Activated T-cell treated with anti-CD3 and anti-CD28 coated beads for 24 hours (primary cell): ENCODE data around the gene KCNJ16.

Experiments used
- DNase-seq: peaks from one replicate; pipeline ENCODE4 v3.0.0-alpha.2; 2020; ENCODE audit warnings: low read depth

Gene KCNJ16

DNA sequence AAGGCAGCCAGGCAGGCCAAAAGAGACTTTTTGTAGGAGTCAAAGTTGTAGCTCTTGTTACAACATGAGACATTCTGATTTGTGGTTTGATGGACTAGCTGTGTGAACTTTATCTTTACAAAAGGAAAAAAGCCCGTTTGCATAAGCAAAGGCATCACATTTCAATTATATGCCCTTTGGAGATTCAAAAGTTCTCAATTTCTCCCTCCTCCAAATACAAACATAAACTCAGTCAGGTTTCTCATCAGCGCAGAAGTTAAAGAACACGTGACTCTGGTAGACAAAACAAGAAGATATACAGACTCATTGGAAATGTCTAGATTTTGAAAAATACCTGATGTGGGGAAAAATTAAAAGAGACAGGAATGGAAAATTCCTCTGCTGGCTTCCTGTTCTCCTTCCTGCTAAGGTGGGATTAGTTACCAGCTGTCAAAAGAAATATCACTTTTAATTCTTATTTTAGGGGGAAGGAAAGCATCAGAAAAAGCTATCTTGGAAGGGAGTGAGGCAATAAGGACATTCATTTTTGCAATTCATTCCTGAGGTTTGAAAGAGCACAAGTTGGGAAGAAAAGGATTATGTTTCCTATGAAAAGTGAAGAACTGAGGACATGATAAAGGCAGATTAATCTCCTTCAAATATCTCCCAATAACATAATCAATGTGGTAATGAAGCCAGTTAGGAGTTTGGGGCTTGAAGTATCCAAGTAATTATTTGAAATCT, 4.6 kb upstream of the KCNJ16 start:
- no peak for DNase-seq

DNA sequence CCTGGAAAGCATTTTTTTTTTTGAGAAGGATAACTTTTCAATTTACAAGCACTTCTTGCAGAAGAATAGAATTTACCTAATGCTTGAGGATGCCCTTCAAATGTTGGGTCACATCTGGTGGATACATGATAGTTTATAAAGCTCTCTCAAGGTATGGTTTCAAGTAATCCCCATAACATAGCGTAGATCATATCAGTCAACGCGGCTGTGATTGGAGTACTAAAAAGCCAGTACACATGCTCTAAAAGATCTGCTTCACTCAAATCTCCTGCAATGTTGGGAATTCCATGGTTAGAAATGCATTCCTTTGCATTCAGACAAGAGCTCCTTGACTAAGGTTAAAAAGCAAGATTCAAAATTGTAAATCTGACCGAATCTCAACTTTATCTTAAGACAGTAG, 3.9 kb upstream of the KCNJ16 start:
- no peak for DNase-seq

DNA sequence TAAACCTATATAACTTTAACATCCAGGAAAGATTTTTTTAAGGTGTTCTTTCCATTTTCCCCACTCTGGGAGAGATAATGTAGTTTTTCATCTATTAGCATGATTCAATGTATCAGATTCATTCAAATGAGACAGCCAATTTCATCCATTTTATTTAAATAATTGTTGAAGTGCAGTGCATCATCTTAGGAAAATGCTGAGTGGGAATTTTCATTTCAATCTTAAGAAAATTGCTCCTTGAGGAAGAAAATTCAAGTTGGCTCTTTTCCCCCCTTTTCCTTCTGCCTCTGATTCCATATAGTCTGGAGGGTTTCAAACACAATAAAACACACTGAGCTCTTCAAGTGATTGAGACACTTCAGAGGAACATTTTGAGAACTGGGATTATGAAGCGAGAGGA, 3.4 kb upstream of the KCNJ16 start:
- DNase-seq: no peak

DNA sequence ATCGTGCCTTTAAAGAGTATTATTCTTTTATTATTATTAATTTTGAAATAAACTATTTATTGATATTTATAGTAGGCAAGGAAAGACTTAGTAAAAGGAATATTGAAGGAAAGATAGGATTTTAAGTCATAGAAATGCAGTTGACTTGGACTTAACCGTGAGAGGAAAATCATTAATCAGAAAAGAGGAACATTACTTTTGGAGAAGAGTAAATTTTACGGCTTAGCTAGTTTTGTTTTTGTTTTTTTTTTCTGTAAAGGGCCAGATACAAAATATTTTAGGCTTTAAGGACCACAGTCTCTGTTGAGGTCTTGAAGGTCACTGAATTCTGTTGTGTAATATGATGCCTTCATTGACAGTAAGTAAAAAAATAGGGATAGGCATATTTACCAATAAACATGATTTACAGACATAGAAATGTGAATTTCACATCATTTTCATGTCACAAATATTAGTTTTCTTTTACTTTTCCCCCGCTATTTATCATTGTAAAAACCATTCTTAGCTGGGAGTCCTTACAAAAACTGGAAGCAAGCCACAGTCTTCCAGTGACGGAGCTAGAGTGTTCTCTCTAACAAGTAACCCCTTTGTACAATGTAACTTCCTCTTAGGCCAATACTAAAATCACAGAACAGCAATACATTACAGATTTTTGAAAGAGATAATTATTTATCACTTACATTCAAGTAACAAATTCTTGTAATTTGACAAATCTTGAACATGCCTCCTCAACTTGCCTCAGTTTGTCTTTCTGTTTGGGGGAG, 2.3 kb upstream of the KCNJ16 start:
- no peak for DNase-seq

DNA sequence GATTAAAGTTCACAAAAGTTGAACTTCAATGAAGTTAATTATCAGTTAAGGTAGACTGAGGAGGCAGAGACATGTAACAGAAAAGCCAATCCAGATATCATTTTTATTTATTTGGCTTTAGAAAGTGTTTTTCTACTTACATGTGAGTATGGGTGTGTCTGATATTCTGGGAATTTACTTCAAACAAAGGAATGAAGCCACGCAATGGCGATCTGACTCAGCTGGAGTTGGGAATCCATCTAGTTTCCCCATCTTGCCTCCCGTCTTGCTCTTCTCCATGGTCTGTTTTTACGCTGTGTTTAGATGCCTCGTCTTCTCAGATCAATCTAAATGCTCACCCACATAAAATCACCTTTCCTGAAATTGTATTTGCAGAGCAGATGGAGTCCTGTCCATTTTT, 1.7 kb upstream of the KCNJ16 start:
- DNase-seq: no peak

DNA sequence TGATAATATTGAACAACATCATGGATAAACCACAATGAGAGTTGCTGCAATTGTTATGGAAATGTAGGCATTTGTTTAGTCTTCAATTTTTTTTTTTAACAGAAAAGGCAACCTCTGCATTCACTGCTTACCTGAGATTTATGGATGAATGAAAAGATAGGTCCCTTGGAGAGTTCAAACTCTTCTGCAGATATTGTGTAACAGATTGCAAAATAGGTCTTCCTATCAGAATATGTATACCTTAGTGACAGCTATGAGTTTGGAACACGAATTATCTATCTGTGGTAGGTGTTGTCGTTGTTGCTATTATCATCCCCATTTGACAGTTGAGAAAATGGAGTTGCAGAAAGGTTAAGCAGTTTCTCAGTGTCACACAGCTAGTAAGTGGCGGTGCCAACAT, 1.2 kb upstream of the KCNJ16 start:
- DNase-seq: no peak

DNA sequence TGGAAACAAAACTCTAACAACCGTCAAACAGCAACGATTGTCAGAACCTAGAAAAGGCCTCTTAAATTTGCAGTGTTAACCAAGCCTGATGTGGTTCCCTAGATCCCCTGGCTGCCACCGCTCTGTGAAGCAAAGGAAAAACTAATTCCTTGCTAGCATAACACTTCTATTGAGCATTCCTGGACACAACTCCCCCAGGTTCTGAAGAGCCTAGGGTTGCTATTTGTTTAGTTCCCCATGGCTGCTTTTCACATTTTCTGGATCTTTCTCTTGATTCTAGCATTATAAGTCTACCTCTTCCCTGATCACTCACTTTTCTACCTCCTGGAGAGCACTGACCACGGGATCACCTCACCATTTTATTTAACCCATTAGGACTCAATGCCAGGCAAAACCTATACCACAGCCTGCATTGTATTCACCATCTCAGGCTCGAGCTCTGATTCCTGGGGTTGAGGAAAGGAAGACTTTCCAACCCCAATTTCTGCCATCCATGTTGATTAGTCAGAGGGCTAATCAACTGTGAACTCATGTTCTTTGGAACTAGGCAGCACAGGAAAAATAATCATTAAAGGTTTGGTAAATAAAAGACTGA, 692 bp upstream of the KCNJ16 start:
- no peak for DNase-seq

DNA sequence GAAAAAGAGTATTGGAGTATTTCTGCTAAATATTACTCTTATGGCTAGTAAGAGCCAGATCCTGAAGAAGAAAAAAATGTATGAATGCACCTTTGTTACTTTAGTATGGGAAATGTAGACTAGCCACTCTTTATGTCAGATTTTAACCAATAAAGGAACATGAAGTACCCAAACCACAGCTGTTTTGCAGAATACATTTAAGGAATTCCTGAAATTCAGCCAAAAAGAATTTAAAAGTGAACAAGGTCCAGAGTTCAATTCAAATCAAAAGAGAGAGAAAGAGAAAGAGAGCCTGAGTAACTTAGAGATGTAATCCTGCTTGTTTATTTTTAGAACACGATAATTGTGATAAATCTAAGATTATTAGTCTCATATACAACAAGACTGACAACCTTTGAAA, 1.2 kb downstream of the KCNJ16 start:
- DNase-seq: no peak

DNA sequence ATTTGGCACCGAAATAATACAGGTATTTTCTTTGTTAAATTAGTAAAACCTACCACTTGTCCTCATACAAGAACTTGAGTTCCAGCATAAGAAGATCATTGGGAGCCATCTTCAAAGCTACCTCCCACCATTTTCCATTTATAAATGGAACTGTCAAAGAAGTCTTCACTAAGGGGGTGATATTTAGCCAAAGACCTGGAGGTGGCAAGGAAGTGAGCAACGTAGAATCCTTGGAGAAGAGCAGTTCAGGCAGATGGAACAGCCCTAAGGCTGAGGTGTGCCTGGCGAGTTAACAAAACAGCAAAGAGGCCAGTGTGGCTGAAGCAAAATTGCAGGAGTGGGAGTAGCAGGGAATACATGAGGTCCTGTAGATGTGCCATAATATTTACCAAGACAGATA, 1.8 kb downstream of the KCNJ16 start:
- no peak for DNase-seq

DNA sequence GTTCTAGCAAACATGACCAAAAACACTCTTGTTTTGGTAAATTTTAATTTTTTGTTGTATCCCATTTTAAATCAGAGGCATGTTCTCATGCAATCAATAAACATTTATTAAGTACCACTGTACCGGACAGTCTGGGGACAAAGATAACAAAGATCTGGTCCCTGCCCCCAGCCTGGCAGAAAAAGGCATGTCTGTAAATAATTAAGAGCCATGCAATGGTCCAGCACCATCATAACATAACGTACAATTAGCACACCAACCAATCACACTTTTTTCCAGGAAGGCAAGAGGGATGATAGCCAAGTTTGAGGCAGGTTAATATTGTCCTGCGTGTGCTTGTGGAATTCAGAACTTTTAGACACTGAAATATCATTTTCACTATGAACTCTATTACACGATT, 3.5 kb downstream of the KCNJ16 start:
- DNase-seq: no peak

DNA sequence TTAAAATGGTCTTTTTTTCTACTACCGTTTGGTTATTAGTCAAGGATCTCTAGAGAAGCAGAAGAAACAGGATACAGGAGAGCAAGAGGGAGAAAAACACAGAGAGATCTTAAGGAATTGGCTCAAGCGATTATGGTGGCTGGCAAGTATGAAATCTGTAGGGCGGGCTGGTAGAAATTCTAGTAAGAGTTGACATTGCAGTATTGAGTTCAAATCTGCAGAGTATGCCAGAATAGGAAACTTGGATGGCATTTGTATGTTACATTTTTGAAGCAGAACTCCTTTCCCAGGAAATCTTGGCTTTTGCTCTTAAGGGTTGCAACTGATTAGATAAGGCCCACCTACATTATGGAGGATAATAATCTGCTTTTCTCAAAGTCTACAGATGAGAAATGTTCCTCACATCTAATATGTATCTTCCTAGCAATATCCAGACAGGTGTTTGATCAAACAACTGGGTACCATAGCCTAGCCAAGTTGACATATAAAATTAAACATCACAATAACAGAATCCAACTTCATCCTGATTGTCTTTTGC, 4.0 kb downstream of the KCNJ16 start:
- no peak for DNase-seq

DNA sequence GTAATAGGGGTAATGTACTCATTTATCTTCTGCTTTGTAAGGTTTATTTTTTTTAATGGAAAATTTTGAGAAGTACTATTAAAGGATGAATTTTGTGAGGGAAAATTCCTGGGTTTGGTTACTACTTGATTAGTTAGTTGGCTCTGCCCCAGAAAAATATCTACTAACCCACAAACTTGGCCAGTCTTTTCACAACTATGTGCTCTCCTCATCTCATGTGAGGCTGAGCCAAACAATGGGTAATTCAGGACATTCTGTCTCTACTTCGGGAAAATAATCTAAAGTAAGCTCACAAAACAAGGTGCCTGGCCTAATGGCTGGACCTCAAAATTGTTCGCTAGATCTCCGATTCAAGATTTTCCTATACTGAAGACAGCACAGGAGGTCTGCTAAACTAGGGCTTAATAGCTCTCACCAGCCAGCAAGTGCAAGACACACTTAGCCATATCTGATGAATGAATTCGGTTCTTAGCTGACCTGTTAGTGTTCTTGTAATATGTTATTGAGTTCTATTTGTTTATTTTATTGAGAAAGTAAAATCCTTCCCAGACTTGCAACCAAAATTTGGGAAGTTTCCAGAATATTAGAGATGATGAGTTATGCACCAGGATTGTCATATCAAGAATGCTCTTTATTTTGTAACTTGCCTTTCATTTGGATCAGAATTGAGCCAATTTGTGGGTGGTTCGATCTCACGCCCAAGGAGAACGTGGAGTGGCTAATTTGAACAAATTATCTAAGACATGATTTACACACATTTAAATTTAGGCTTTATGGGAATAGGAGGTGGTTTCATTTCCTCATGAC, 5.7 kb downstream of the KCNJ16 start:
- DNase-seq: no peak

DNA sequence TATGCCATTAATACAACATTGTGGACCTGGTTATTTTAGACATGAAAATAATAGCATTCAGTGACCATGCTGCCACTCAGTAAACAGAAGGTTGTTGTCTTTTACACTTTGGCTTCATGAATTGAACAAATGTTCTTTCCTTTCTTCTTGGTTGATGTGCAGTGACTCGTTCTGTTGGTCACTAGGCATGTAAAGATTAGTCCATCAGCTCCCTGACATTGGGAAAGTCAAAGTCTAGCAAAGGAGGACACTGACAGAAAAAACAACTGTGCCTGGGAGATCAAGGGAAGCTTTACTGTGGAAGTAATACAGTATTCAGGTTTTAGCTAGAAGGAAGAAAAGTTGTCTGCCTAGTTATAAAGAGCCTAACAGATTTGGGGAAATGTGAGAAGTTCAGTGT, 6.9 kb downstream of the KCNJ16 start:
- DNase-seq: no peak

DNA sequence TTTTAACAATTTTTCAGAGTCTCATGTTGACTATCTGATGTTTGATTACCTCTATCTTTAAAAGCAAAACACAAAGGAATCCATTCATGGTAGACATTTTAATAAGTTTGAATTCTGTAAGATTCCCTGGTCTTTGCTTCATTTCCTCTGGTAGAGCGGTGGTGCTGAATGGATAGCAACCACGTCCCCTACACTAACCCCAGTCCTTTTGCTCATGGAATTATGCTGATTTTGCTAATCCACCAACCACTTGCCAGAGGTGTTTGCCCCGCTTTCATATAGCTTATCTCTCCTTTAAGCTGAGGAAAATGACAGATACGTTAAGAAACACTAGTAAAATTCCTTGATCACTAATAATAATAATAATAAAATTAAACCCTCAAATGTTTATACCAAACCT, 9.5 kb downstream of the KCNJ16 start:
- DNase-seq: no peak

DNA sequence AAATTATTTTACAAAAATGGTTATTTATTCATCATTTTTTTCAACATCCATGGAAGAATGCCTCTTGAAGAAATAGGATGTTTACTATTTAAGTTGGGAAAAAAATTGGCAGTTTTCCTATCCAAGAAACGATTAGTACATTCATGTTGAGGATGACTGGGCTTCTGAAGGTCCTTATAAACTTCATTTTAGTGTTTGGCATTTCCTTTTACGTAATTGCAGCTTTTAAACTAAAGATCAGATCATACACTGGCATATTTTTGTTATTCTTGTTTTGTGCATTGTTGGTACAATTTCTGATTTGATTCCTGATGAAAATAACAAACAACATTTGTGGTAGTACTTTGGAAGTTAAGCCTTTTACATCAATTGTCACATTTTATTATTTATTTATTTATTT, 11.5 kb downstream of the KCNJ16 start:
- DNase-seq: no peak

DNA sequence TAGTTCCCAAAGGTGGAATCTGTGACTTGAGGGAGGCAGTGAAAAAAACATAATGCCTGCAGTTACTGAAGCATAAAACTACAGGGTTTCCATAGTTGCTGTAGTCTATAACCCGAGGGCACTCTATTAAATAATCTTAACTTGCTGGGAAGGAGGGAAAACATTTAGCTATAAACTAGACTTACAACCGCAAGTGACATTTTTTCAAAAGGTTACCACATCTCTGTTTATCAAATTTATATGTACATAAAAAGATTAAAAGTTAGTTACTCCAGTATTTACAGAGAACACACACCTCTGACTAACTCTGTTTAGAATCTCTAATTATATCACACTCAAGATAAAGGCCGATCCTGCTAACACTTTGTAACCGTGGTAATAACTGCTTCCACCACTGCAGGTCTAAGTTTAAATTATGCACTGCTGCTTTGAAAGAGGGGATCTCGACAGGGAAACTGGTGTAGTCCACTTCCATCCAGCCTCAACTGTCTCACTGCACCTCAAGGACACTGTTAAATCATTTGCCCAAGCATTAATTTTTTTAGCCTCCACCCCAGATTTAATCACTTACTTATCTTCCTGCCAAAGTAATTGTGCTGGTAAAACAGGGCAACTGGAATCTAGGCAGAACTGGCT, 14.6 kb downstream of the KCNJ16 start:
- no peak for DNase-seq

DNA sequence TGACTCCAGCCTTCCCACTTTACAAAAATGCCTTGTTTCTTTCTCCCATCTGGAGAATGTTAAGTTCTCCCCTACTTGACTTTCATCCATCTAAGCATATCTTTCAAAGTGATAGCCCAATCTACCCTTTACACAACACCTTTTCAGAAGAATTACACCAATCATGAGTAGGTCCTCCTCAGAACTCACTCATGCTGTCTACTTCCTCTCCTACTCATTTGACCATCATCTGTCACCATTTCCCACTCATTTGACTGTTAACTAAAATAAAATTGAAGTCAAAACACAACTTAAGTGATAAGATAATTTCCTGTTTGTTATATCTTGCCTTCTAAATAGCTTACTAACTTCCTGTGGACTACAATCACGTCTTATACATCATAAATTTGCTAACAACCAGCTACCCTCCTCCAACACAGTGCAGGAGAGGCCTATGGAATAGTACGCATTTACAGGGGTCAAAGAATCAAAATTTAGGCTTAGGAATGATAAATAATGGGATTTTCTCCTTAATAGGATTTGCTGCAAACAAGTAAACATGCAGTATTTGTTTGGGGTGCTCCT, 16.1 kb downstream of the KCNJ16 start:
- no peak for DNase-seq

DNA sequence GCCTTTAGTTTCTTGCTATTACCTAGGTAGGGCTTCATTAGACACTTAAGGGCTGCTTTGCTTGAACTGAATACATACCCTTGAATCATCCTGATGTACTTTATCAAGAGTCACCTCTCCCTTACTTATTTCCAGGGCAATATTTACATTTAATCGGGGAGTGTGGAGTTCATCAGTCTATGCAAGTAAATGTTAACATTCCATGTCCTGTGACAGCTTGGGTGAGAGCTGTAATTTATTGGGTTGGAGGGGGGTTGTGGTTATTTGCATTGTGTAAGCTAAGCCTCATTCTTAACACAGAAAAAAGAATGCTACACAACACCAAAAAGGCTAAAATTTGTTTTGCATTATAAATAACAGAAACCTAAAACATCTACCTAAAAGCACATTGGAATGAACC, 16.7 kb downstream of the KCNJ16 start:
- DNase-seq: no peak

DNA sequence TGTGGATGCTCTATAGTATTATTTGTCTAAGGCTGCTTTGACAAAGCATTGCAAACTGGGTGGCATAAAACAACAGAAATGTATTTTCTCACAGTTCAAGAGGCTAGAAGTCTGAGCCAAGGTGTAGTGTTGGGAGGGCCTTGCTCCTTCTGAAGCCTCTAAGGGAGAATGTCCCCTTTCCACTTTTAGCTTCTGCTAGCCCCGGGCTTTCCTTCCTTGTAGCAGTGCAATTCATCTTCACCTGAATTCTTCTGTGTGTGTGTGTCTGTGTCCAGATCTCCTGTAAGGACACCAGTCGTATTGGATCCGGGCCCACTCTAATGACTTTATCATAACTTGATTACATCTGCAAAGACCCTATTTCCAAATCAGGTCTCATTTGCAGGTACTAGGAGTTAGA, 18.1 kb downstream of the KCNJ16 start:
- DNase-seq: no peak

DNA sequence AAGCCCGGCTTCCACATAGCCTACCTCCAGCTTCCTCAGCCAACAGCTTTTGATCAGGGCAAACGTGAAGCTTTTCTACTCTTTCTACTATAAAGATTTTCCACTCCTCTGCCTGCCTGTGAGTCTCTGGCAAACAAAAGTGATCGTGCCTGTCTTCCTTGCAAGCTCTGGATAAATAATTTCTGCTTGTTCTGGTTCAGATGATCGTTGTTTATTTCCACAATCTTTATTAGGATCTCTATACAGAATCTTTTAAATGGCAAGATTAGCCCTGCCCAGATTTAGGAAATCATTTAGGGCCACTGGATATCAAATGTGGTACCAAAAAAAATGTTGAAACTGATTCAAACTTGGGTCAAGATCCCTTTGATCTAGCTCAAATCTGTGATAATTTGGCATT, 20.4 kb downstream of the KCNJ16 start:
- DNase-seq: no peak

DNA sequence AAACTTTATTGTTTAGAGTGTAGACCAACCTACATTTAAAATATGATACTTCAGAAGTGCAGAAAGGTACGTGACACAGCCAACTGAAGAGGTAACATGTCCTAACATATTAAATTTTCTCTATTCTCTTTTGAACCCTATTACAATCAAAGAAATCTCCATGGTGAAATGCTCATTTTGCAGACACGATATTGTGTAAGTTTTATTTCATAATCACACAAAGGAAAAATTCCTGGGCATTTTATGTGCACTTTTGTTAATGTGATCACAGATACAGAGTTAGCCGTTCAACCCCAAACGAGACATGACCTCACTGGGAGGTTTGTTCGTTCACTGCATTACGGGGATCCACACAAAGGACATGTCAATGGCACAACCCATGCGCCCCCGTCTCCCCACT, 21.8 kb downstream of the KCNJ16 start:
- DNase-seq: no peak

DNA sequence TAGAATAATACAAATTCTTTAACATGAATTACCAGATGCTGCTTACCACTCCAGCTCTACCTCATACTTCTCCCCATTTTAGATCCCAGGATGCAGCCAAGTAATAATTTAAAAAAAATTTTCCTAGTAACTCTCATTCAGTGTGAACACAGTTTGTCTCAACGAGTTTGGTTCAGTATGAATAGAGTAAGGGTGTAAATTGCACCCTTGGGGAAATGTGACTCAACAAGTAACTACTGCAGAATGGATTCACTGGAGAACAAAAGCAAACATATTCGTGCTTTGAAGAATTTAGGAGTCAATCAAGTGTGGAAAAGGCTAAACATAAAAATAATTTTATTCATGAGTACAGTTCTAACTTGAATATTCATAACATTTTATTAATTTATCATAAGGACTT, 23.0 kb downstream of the KCNJ16 start:
- DNase-seq: no peak
